ENCODE results near the gene PTAR1.
"Not testable (repeated sequence)": the region's sequence is repeated elsewhere in the genome, so short reads cannot be mapped to it uniquely, and the experiment has no call there.

Gene PTAR1, protein sequence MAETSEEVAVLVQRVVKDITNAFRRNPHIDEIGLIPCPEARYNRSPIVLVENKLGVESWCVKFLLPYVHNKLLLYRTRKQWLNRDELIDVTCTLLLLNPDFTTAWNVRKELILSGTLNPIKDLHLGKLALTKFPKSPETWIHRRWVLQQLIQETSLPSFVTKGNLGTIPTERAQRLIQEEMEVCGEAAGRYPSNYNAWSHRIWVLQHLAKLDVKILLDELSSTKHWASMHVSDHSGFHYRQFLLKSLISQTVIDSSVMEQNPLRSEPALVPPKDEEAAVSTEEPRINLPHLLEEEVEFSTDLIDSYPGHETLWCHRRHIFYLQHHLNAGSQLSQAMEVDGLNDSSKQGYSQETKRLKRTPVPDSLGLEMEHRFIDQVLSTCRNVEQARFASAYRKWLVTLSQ

GRCh38 chr9:69759421-69760277, at the start of gene PTAR1:
Gene PTAR1 (minus strand): TSS chr9:69760011. CDS start chr9:69759938, 73 bp downstream.
- peak in 1 of 2 experiments; percentile 30 for DNase-seq

DNA sequence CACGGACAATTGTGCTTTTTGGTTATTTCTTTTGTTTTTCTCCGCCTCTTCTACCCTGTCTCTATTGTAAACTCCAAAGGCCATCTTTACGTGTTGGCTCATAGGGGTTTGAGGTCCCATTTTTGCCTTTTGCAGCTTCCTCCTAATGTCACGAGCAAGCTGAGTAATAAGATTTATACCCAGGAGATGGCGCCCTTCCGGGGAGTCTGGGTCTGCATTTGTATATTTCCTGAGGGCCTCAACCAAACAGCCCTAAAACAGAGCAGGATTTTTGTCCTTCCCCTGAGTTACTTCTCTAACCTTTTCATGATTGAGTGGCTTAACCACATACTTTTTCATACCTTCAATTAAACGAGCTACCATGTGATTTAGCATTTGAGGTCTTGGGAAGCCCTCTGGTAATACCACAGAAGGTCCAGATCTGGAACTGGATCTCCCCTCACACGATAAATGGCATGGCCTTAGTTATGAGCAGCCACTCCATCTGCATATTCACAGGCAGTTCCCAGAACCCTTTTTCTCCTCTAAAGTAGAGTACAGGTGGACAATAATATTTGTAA, 49.6 kb upstream of the PTAR1 start:
- no peak for DNase-seq

DNA sequence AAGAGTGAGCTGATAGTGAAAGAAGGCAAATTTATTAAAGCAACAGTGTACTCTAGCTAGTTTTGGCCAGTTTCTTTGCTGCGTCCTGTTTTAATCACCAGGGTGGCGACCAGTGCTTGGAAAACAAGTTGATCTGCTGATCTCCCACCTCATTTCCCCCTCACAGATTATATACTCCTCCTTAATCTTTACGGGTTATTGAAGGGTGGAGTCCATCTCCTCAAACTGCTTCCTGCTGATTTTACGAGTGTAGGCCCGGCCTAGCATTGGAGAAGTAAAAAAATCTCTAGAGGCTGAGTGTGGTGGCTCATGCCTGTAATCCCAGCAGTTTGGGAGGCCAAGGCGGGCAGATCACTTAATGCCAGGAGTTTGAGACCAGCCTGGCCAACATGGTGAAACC, 46.8 kb upstream of the PTAR1 start:
- no peak for DNase-seq

- no peak for DNase-seq
These were observed 46.2 kb upstream of the PTAR1 start for GRCh38 chr9:69805962-69806515.

- DNase-seq = no peak
These were observed 42.2 kb upstream of the PTAR1 start for GRCh38 chr9:69801989-69802388.

GRCh38 chr9:69800027-69800426, 40.2 kb upstream of the PTAR1 start:
- DNase-seq = not testable (repeated sequence)

- DNase-seq = not testable (repeated sequence)
These were observed 39.7 kb upstream of the PTAR1 start for GRCh38 chr9:69799521-69799920.

GRCh38 chr9:69798744-69799143, 38.9 kb upstream of the PTAR1 start:
- DNase-seq = no peak

- no peak for DNase-seq
These were observed 37.9 kb upstream of the PTAR1 start for GRCh38 chr9:69797675-69798074.

GRCh38 chr9:69794356-69794755, 34.5 kb upstream of the PTAR1 start:
- DNase-seq = no peak

GRCh38 chr9:69785757-69786156, 25.9 kb upstream of the PTAR1 start:
- DNase-seq = no peak

GRCh38 chr9:69773258-69773657, 13.4 kb upstream of the PTAR1 start:
- DNase-seq = no peak

DNA sequence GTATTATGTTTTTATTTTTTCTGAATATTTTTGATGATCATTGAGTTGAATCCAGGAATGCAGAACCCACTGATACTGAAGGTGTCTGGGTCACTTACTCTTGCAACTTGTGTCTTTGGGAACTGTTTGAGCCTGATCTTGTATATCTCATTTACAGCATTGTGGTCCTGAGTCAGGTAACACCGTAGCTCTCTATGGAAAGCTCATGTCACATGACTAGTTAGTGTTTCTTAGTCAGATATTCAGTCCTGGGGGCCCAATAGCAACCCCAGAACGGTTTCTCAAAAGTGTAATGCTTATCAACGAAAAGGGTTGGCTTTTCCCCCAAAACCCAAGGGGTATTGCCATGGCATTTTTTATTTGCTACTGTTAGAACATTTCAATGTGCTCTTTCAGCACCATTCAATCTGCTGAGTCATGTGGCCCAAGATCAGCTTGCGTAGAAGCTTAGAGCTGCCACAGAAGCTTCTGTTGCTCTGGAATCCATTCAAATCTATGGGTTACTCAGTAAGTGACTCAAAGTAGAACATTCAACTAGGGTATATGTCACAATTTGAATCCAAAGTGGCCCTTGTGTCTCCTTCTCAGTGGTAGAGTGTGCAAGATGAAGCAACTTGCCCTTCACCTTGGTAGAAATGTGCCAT, 12.1 kb upstream of the PTAR1 start:
- DNase-seq = no peak

- DNase-seq = no peak
These were observed 8.9 kb upstream of the PTAR1 start for GRCh38 chr9:69768716-69769115.

GRCh38 chr9:69768101-69768500, 8.3 kb upstream of the PTAR1 start:
- no peak for DNase-seq

- not testable (repeated sequence) for DNase-seq
These were observed 4.1 kb upstream of the PTAR1 start for GRCh38 chr9:69763862-69764261.

DNA sequence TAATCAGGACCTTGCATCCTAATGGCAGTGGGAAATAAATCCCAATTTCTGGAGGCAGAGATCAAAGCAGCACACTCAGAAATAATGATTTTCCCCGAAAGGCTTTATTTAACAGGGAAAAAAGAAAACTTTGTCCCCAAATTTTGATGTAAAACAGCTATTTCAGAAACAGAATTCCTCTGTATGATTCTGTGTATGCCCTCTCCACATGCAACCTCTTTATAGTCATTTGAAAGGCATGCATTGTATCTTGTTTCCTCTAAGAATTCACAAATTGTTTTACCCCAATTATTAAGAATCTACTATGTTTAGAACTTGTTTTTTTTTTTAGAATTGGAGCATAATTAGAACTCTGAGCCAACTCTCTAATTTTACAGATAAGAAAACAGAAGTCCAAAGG, 2.7 kb upstream of the PTAR1 start:
- DNase-seq = no peak

DNA sequence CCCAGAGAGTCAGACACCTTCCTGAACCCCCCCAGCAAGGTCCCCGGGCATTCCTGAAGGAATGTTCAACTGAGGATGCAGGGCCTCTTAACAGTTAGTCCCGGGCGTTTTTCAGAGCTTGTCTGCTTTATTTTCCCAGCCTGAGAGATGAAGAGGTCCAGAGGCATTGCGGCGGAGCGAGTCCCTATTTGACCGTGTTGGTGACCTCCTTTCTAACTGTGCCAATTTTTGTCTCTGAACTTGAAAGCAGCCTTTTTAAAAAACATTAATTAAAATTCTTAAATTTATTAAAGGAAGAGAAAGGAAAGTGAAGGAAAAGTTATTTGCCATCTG, 433 bp upstream of the PTAR1 start:
- DNase-seq = no peak

DNA sequence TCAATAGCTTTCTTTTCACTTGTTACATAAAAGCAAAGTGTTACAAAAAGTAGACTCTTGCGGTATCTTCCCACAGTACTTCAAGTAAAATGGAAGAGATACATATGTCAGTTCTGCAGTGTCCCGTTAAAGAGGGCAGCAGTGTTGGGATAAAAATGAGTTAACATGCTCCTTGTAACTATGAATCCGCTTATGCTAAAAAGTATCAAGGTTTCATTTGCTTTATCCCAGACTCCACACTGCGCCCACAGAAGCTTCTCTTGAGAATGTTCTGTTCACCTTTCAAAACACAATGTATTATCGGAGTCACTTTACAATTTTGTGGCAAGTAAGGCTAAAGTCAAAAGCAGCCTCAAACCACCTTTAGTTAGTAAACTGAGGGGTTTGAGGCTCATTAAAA, 790 bp downstream of the PTAR1 start:
- no peak for DNase-seq

- DNase-seq = no peak
These were observed 1.7 kb downstream of the PTAR1 start for GRCh38 chr9:69757996-69758675.

GRCh38 chr9:69755205-69755604, 4.6 kb downstream of the PTAR1 start:
- DNase-seq = no peak

DNA sequence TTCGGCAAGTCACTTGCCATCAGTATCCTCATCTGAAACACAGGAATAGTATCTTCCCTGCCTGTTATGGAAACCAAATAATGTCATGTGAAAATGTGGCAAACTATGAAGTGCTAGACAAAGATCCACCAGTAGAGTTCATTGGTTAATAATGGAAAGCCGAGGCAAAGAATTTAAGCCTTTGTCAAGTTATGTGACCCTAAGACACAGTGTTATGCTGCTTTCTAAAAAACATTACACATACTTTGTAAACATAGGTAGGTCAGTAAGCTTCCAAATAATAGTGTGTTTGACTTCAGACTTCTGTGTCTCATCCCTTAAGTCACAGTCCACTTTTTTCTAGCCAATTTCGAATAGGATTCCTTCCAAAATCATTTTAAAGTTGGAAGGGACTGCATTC, 6.0 kb downstream of the PTAR1 start:
- DNase-seq = no peak
